Loucy (cell line): ENCODE results near the gene LDB1.

Experiments used
- H2AFZ ChIP-seq: fragments of 200-600 bp; sonication (generic); 2 replicates; pipeline ENCODE4 v1.6.0; 2016; ENCODE audit warnings: antibody characterized with exemption, mild to moderate bottlenecking, low read length, moderate library complexity
- H3F3A ChIP-seq: fragments of 200-600 bp; 2 replicates; pipeline ENCODE4 v1.6.0; 2016; ENCODE audit warnings: antibody characterized with exemption, low read depth, mild to moderate bottlenecking
- H3K27me3 ChIP-seq: fragments of 200-600 bp; sonication (generic); 2 replicates; pipeline ENCODE4 v1.6.1; 2014; ENCODE audit warnings: low read length, mild to moderate bottlenecking; ENCODE audit not compliant: insufficient read depth, poor library complexity, severe bottlenecking
- H3K36me3 ChIP-seq: fragments of 200-600 bp; sonication (generic); 2 replicates; pipeline ENCODE4 v1.6.1; 2016; ENCODE audit warnings: low read length; ENCODE audit not compliant: insufficient read depth
- H3K4me1 ChIP-seq: fragments of 200-600 bp; sonication (generic); 2 replicates; pipeline ENCODE4 v1.5.1; 2014; ENCODE audit warnings: low read length, mild to moderate bottlenecking; ENCODE audit not compliant: insufficient read depth, poor library complexity, severe bottlenecking
- H3K4me2 ChIP-seq: fragments of 200-600 bp; sonication (generic); 2 replicates; pipeline ENCODE4 v1.6.0; 2014; ENCODE audit warnings: antibody characterized with exemption, low read length, low read depth, mild to moderate bottlenecking; ENCODE audit not compliant: poor library complexity, severe bottlenecking
- H3K4me3 ChIP-seq: fragments of 200-600 bp; sonication (generic); 2 replicates; pipeline ENCODE4 v1.5.1; 2014; ENCODE audit warnings: low read length, mild to moderate bottlenecking, mixed read lengths; ENCODE audit not compliant: poor library complexity, severe bottlenecking
- H3K79me2 ChIP-seq: fragments of 200-600 bp; sonication (generic); 2 replicates; pipeline ENCODE4 v1.6.1; 2014; ENCODE audit warnings: low read length; ENCODE audit not compliant: insufficient read depth
- H3K9ac ChIP-seq: fragments of 200-600 bp; sonication (generic); 2 replicates; pipeline ENCODE4 v1.6.0; 2014; ENCODE audit warnings: mild to moderate bottlenecking, low read depth, low read length, moderate library complexity; ENCODE audit not compliant: poor library complexity, severe bottlenecking
- H3K9me2 ChIP-seq: fragments of 200-600 bp; sonication (generic); replicated peaks from 2 replicates; pipeline ENCODE4 v1.6.1; 2016; ENCODE audit warnings: low read depth, low read length, mixed read lengths
- H3K9me3 ChIP-seq: fragments of 200-600 bp; sonication (generic); 2 replicates; pipeline ENCODE4 v1.6.1; 2014; ENCODE audit warnings: mild to moderate bottlenecking, antibody characterized with exemption, low read length, low read depth; ENCODE audit not compliant: insufficient read depth
- H4K20me1 ChIP-seq: fragments of 200-600 bp; sonication (generic); 2 replicates; pipeline ENCODE4 v1.6.0; 2014; ENCODE audit warnings: antibody characterized with exemption, low read length, mild to moderate bottlenecking; ENCODE audit not compliant: insufficient read depth, poor library complexity, severe bottlenecking
- CTCF ChIP-seq: fragments of 200-600 bp; sonication (generic); conservative IDR thresholded peaks from 2 replicates; pipeline ENCODE4 v1.5.1; 2014; ENCODE audit warnings: mild to moderate bottlenecking, antibody characterized with exemption, low read length
- EZH2phosphoT487 ChIP-seq: fragments of 200-600 bp; IDR thresholded peaks from 2 replicates; pipeline ENCODE4 v1.6.1; 2018; ENCODE audit warnings: antibody characterized with exemption, mild to moderate bottlenecking, moderate library complexity, borderline replicate concordance

The LDB1 gene

DNA sequence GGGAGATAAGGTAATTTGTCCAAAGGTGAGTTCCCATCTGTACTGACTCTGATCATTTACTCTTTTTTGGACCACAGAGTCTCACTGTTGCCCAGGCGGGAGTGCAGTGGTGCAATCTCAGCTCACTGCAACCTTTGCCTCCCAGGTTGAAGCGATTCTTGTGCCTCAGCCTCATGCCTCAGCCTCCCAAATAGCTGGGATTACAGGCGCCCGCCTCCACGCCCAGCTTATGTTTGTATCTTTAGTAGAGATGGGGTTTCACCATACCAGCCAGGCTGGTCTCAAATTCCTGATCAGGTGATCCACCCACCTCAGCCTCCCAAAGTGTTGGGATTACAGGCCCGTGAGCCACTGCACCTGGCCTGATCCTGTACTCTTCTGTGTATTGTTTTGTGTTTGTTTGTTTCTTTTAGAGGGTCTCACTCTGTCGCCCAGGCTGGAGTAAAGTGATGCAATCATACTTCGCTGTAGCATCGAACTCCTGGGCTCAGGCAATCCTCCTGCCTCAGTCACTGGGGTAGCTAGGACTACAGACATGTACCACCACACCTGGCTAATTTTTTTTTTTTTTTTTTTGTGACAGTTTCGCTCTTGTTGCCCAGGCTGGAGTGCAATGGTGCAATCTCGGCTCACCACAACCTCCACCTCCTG is 34.4 kb upstream of the LDB1 start:
- H3K9me2 ChIP-seq = no peaks in the 10 kb centered on the region
- peaks cover 12% of the 10 kb centered on the region; the same call in 1 of the 2 replicates for H3F3A ChIP-seq
- H3K79me2 ChIP-seq = peaks cover 62% of the 10 kb centered on the region
- no peak for TF ChIP-seq CTCF
- no peak for TF ChIP-seq EZH2phosphoT487
- peaks cover 44% of the 10 kb centered on the region for H4K20me1 ChIP-seq
- peaks cover 22% of the 10 kb centered on the region for H3K4me1 ChIP-seq
- no peaks in the 10 kb centered on the region for H3K9me3 ChIP-seq
- H3K9ac ChIP-seq = no peak overlapping the region
- peak overlapping the region; percentile 84 for H3K4me2 ChIP-seq
- H3K4me3 ChIP-seq = peak overlapping the region; percentile 14
- H3K36me3 ChIP-seq = peaks cover 29% of the 10 kb centered on the region; the same call in 1 of the 2 replicates
- H3K27me3 ChIP-seq = no peaks in the 10 kb centered on the region
- no peak overlapping the region for H2AFZ ChIP-seq

DNA sequence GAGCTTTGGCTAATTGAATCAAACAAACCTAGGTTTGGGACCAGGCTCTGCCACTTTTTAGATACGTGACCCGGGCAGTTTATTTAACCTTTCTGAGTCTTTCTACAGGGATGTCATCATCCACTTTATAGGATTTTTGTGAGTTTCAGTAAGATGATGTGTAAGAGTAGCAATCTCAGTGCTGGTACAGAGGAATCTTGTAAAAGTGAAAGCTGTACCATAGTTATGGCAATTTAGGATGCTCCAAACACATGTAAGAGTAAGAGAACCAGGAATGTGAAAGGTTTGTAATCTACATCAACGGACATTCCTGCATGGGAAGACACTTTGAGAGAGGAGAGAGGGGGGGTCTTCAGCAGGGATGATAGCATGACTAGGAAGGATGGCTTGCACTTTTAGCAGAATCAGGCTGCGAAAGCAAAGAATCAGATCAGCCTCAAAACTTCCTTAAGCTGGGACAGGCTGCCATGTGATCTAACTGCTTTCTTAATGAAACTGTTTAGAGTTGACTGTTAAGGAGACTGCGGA is 33.0 kb upstream of the LDB1 start:
- Histone ChIP-seq H3K4me3 (peak overlapping the region; percentile 97), H3F3A (peaks cover 12% of the 10 kb centered on the region; the same call in 1 of the 2 replicates), H4K20me1 (peaks cover 44% of the 10 kb centered on the region), H3K4me2 (peak overlapping the region; percentile 84), H3K9me2 (no peaks in the 10 kb centered on the region), H3K36me3 (peaks cover 28% of the 10 kb centered on the region; the same call in 1 of the 2 replicates), H3K27me3 (no peaks in the 10 kb centered on the region), H2AFZ (no peak overlapping the region), H3K9me3 (no peaks in the 10 kb centered on the region), H3K9ac (peak overlapping the region; percentile 91), H3K79me2 (peaks cover 60% of the 10 kb centered on the region), H3K4me1 (peaks cover 22% of the 10 kb centered on the region)
- TF ChIP-seq CTCF (no peak), EZH2phosphoT487 (no peak)

DNA sequence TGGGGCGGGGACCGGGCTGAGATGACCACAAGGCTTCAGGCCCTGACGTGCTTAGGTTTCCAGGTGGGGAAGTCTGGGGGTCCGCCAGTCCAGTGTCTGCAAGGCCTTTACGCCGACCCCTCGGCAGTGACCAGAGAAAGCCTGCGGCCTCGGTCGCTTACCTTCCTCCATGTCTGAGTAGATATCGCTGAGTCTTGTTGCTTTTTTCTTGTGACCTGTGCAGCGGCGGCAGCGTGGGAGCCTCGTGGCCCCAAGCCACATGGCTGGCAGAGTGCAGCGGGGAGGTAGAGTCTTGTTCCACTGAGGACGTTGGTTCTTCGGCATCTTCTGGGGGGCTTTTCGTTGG is 32.4 kb upstream of the LDB1 start:
- H3K27me3 ChIP-seq = no peaks in the 10 kb centered on the region
- H3F3A ChIP-seq = peaks cover 12% of the 10 kb centered on the region; the same call in 1 of the 2 replicates
- peaks cover 18% of the 10 kb centered on the region for H3K4me1 ChIP-seq
- H3K36me3 ChIP-seq = peaks cover 27% of the 10 kb centered on the region; the same call in 1 of the 2 replicates
- H3K9me2 ChIP-seq = no peaks in the 10 kb centered on the region
- peaks cover 40% of the 10 kb centered on the region for H4K20me1 ChIP-seq
- H3K9ac ChIP-seq = peak overlapping the region; percentile 91
- peak overlapping the region; percentile 86 for H2AFZ ChIP-seq
- peaks cover 53% of the 10 kb centered on the region for H3K79me2 ChIP-seq
- H3K4me3 ChIP-seq = peak overlapping the region; percentile 97
- TF ChIP-seq CTCF (no peak), EZH2phosphoT487 (no peak)
- peak overlapping the region; percentile 84 for H3K4me2 ChIP-seq
- H3K9me3 ChIP-seq = no peaks in the 10 kb centered on the region
